Glutamatergic neuron (in vitro differentiated cells): ENCODE results near the gene PBLD. TPM values are rescaled to one million over a fixed set of nuclear protein-coding genes. Genes with fewer than 3 reads are reported as not detected.

Experiments used
- DNase-seq: peaks from one replicate; pipeline ENCODE4 v3.0.0; 2022
- H3K27ac Mint-ChIP-seq: one replicate; pipeline ENCODE4 v1.8.0; 2020; ENCODE audit warnings: mild to moderate bottlenecking, mixed read lengths, inconsistent platforms; ENCODE audit not compliant: unreplicated experiment
- H3K27me3 Mint-ChIP-seq: one replicate; pipeline ENCODE4 v1.8.0; 2020; ENCODE audit warnings: mild to moderate bottlenecking, moderate library complexity, mixed read lengths, inconsistent platforms; ENCODE audit not compliant: unreplicated experiment
- H3K36me3 Mint-ChIP-seq: one replicate; pipeline ENCODE4 v1.8.0; 2020; ENCODE audit warnings: mild to moderate bottlenecking, mixed read lengths, inconsistent platforms; ENCODE audit not compliant: unreplicated experiment
- H3K4me1 Mint-ChIP-seq: one replicate; pipeline ENCODE4 v1.8.0; 2020; ENCODE audit warnings: mild to moderate bottlenecking, low read depth, mixed read lengths, inconsistent platforms; ENCODE audit not compliant: unreplicated experiment
- H3K4me3 Mint-ChIP-seq: one replicate; pipeline ENCODE4 v1.8.0; 2020; ENCODE audit warnings: mild to moderate bottlenecking, mixed read lengths, inconsistent platforms; ENCODE audit not compliant: unreplicated experiment
- H3K9me3 Mint-ChIP-seq: one replicate; pipeline ENCODE4 v1.8.0; 2020; ENCODE audit warnings: mild to moderate bottlenecking, moderate library complexity, mixed read lengths, inconsistent platforms; ENCODE audit not compliant: unreplicated experiment
- total RNA-seq: library from RNA; stranded (reverse); fragmentation: NEBNext Ultra II Directional; extraction: Animal tissue kit (Norgen Biotek cat#: 25700); gene quantifications from one replicate; pipeline ENCODE4 v1.2.1, GENCODE V29; 2021; ENCODE audit not compliant: unreplicated experiment
- TF ChIP-seq, protein P1 (sequence below): fragments of 200-600 bp; sonication (generic); IDR thresholded peaks from one replicate; pipeline ENCODE4 v1.5.0; 2021; ENCODE audit not compliant: partially characterized antibody, unreplicated experiment

Gene PBLD
- total RNA-seq, 1 donor from 2014 or later = 10.3 TPM

DNA sequence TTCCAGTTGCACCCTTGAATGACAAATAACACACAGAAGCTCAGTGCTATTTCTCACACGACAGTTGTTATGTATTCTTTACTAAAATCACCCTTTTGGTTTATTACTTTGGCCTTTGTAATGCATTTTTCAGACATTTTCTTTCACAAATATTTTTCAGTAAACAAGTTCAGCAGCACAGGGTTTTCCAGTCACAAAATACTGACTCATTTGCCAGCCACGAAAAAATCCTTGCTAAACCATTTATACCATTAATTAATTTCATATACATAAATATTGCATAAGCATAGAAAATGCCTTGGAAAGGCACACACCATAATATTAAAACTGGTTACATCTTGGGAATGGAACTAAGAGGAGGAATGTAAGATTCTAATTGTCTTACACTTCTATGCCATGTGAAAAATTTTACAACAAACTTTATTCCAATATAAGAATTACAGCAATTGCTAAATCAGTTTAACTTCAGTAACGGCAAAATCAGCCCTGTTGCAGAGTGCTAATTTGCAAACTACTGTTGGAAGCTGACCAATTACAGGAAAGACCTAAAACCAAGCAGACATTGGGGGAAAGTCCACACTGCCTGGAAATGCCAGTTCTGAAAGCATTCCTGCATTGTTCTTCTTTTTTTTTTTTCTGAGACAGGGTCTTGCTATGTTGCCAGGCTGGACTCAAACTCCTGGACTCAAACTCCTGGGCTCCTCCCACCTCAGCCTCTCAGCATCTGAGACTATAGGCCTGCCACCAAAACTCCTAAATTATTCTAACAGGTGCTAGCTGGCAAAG, 31.6 kb upstream of the PBLD start:
- H3K27ac Mint-ChIP-seq = no peak overlapping the region
- no peaks in the 10 kb centered on the region for H3K4me1 Mint-ChIP-seq
- no peak overlapping the region for H3K4me3 Mint-ChIP-seq
- TF ChIP-seq, protein P1, sequence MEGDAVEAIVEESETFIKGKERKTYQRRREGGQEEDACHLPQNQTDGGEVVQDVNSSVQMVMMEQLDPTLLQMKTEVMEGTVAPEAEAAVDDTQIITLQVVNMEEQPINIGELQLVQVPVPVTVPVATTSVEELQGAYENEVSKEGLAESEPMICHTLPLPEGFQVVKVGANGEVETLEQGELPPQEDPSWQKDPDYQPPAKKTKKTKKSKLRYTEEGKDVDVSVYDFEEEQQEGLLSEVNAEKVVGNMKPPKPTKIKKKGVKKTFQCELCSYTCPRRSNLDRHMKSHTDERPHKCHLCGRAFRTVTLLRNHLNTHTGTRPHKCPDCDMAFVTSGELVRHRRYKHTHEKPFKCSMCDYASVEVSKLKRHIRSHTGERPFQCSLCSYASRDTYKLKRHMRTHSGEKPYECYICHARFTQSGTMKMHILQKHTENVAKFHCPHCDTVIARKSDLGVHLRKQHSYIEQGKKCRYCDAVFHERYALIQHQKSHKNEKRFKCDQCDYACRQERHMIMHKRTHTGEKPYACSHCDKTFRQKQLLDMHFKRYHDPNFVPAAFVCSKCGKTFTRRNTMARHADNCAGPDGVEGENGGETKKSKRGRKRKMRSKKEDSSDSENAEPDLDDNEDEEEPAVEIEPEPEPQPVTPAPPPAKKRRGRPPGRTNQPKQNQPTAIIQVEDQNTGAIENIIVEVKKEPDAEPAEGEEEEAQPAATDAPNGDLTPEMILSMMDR = no peak
- H3K9me3 Mint-ChIP-seq = no peaks in the 10 kb centered on the region
- H3K36me3 Mint-ChIP-seq = no peaks in the 10 kb centered on the region
- no peak for DNase-seq
- H3K27me3 Mint-ChIP-seq = no peaks in the 10 kb centered on the region

DNA sequence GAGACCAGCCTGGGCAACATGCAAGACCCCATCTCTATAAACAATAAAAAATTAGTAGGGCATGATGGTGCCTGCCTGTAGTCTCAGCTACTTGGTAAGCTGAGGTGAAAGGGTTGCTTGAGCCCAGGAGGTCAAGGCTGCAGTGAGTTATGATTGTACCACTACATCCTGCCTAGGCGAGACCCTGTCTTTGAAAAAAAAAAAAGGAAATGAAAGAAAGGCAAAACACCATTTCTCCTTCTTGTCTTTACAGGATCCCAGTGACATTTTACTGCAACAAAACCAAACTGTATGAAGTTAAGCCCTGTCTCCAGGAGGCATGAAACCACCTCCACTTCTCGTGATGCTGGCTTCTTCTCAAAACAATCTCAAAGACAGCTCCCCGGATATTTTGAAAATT, 29.9 kb upstream of the PBLD start:
- TF ChIP-seq, protein P1 = no peak

DNA sequence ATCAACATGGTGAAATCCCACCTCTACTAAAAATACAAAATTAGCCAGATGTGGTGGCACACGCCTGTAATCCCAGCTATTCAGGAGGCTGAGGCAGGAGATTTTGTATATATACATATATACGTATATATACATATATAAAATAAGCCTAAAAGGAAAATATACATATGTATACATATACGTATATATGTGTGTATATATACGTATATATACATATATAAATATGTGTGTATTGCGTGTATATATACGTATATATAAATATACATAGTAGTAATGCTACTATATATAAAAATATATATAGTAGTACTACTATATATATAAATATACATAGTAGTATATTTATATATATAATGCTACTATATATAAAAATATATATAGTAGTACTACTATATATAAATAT, 26.5 kb upstream of the PBLD start:
- Mint-ChIP-seq H3K4me1 (no peaks in the 10 kb centered on the region), H3K27me3 (no peaks in the 10 kb centered on the region), H3K36me3 (no peaks in the 10 kb centered on the region), H3K9me3 (no peaks in the 10 kb centered on the region), H3K4me3 (no peak overlapping the region), H3K27ac (no peak overlapping the region)
- TF ChIP-seq, protein P1 = no peak
- DNase-seq = no peak

More for the DNA sequence above, 29.9 kb upstream of the PBLD start:
- Mint-ChIP-seq H3K4me1 (no peaks in the 10 kb centered on the region), H3K36me3 (no peaks in the 10 kb centered on the region), H3K27me3 (no peaks in the 10 kb centered on the region), H3K9me3 (no peaks in the 10 kb centered on the region), H3K4me3 (no peak overlapping the region), H3K27ac (no peak overlapping the region)
- DNase-seq = no peak

DNA sequence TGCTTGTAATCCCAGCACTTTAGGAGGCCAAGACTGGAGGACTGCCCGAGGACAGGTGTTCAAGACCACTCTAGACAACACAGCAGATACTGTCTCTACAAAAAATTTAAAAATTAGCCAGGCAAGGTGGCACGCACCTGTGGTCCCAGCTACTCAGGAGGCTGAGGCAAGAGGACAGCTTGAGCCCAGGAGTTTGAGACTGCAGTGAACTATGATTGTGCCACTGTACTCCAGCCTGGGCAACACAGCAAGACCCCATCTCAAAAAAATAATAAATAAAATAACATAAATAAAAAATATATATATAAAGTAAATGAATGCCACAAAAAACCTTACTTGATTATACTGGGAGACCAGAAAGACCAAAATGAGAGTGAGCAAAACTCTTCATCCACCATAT, 20.8 kb upstream of the PBLD start:
- Mint-ChIP-seq H3K4me3 (no peak overlapping the region), H3K36me3 (no peaks in the 10 kb centered on the region), H3K9me3 (no peaks in the 10 kb centered on the region), H3K4me1 (no peaks in the 10 kb centered on the region), H3K27me3 (peaks cover 2% of the 10 kb centered on the region), H3K27ac (no peak overlapping the region)
- no peak for DNase-seq
- TF ChIP-seq, protein P1 = no peak

DNA sequence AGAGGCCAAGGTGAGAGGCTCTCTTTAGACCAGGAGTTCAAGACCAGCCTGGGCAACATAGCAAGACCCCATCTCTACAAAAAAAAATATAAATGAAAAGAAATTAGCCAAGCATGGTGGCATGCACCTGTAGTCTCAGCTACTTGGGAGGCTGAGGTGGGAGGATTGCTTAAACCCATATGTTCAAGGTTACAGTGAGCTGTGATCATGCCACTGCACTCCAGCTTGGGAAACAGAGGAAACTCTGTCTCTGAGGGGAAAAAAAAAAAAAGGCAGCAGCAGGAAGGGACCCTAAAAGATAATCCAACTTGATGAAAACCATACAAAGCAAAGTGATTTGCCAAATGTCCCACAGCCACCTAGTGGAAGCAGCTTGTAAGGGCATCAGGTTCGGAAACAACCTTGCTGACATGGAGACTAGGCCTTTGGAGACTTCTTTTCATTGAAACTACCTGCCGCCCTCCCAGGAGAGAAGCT, 15.6 kb upstream of the PBLD start:
- Mint-ChIP-seq H3K27ac (no peak overlapping the region), H3K27me3 (peaks cover 2% of the 10 kb centered on the region), H3K4me3 (no peak overlapping the region), H3K9me3 (peaks cover 1% of the 10 kb centered on the region), H3K4me1 (no peaks in the 10 kb centered on the region), H3K36me3 (no peaks in the 10 kb centered on the region)
- peak; percentile 50 for DNase-seq
- TF ChIP-seq, protein P1 = peak; percentile 82
